ACHN (cell line): Measurements from ENCODE around the gene PPP3CA.

ENCODE experiments used
- DNase-seq: peaks from one replicate; pipeline ENCODE4 v3.0.0-alpha.2; 2015
- in situ Hi-C: cut with HindIII; loops from 2 replicates; pipeline ENCODE4 v1.10.0; 2017; ENCODE audit warnings: low sequenced_read_pairs, low pct_ligation_motif_present, low pct_unique_long_range_greater_than_20kb

Gene PPP3CA

GRCh38 chr4:101347267-101347556 is at the start of gene PPP3CA:
Gene PPP3CA (minus strand): TSS chr4:101347526.
- in situ Hi-C loops = no loop called here
- no peak for DNase-seq

- peak; percentile 55 for DNase-seq
- in situ Hi-C loops = no loop called here
Observed at GRCh38 chr4:101393256-101393655, 45.9 kb upstream of the PPP3CA start.

GRCh38 chr4:101370663-101371210 is 23.4 kb upstream of the PPP3CA start:
- in situ Hi-C loops = no loop called here
- no peak for DNase-seq

- DNase-seq = peak; percentile 53
- in situ Hi-C loops = no loop called here
Observed at GRCh38 chr4:101367201-101367600, 19.9 kb upstream of the PPP3CA start.

GRCh38 chr4:101366331-101366730 is 19.0 kb upstream of the PPP3CA start:
- in situ Hi-C loops = no loop called here
- no peak for DNase-seq

GRCh38 chr4:101357751-101358150 is 10.4 kb upstream of the PPP3CA start:
- peak; percentile 32 for DNase-seq
- in situ Hi-C loops = no loop called here

- DNase-seq = peak; percentile 85
- in situ Hi-C loops = no loop called here
Observed at GRCh38 chr4:101356928-101357327, 9.6 kb upstream of the PPP3CA start.

GRCh38 chr4:101355767-101356702 is 8.7 kb upstream of the PPP3CA start:
- in situ Hi-C loops = no loop called here
- DNase-seq = peak; percentile 85

- in situ Hi-C loops = no loop called here
- no peak for DNase-seq
Observed at GRCh38 chr4:101355246-101355645, 7.9 kb upstream of the PPP3CA start.

GRCh38 chr4:101349801-101350064 is 2.4 kb upstream of the PPP3CA start:
- DNase-seq = no peak
- in situ Hi-C loops = no loop called here

- DNase-seq = peak; percentile 38
- in situ Hi-C loops = no loop called here
Observed at GRCh38 chr4:101348995-101349800, 1.9 kb upstream of the PPP3CA start.

- DNase-seq = no peak
- in situ Hi-C loops = no loop called here
Observed at GRCh38 chr4:101348367-101348827, 1.1 kb upstream of the PPP3CA start.

GRCh38 chr4:101347557-101348366 is 436 bp upstream of the PPP3CA start:
- DNase-seq = peak; percentile 93
- in situ Hi-C loops = no loop called here

- DNase-seq = peak; percentile 59
- in situ Hi-C loops = no loop called here
Observed at GRCh38 chr4:101346351-101347266, 717 bp downstream of the PPP3CA start.

- in situ Hi-C loops = no loop called here
- DNase-seq = peak; percentile 60
Observed at GRCh38 chr4:101345596-101346350, 1.6 kb downstream of the PPP3CA start.

GRCh38 chr4:101345271-101345595 is 2.1 kb downstream of the PPP3CA start:
- DNase-seq = no peak
- in situ Hi-C loops = no loop called here

GRCh38 chr4:101339332-101339731 is 8.0 kb downstream of the PPP3CA start:
- in situ Hi-C loops = no loop called here
- DNase-seq = no peak
